ENCODE data around the gene PDE6G.

GRCh38 chr17:81680150-81680549, 23.8 kb upstream of the PDE6G start:
- TF ChIP-seq, protein P1, sequence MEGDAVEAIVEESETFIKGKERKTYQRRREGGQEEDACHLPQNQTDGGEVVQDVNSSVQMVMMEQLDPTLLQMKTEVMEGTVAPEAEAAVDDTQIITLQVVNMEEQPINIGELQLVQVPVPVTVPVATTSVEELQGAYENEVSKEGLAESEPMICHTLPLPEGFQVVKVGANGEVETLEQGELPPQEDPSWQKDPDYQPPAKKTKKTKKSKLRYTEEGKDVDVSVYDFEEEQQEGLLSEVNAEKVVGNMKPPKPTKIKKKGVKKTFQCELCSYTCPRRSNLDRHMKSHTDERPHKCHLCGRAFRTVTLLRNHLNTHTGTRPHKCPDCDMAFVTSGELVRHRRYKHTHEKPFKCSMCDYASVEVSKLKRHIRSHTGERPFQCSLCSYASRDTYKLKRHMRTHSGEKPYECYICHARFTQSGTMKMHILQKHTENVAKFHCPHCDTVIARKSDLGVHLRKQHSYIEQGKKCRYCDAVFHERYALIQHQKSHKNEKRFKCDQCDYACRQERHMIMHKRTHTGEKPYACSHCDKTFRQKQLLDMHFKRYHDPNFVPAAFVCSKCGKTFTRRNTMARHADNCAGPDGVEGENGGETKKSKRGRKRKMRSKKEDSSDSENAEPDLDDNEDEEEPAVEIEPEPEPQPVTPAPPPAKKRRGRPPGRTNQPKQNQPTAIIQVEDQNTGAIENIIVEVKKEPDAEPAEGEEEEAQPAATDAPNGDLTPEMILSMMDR (IDR thresholded peaks at IDR 0.05; ENCODE audit: insufficient read depth, low read length) = no peak
- TF ChIP-seq POLR2AphosphoS5 (IDR thresholded peaks at IDR 0.05; ENCODE audit: low read depth) (no peak), GABPA (IDR thresholded peaks at IDR 0.05; ENCODE audit: low read depth) (no peak)
- TF ChIP-seq, protein P2, sequence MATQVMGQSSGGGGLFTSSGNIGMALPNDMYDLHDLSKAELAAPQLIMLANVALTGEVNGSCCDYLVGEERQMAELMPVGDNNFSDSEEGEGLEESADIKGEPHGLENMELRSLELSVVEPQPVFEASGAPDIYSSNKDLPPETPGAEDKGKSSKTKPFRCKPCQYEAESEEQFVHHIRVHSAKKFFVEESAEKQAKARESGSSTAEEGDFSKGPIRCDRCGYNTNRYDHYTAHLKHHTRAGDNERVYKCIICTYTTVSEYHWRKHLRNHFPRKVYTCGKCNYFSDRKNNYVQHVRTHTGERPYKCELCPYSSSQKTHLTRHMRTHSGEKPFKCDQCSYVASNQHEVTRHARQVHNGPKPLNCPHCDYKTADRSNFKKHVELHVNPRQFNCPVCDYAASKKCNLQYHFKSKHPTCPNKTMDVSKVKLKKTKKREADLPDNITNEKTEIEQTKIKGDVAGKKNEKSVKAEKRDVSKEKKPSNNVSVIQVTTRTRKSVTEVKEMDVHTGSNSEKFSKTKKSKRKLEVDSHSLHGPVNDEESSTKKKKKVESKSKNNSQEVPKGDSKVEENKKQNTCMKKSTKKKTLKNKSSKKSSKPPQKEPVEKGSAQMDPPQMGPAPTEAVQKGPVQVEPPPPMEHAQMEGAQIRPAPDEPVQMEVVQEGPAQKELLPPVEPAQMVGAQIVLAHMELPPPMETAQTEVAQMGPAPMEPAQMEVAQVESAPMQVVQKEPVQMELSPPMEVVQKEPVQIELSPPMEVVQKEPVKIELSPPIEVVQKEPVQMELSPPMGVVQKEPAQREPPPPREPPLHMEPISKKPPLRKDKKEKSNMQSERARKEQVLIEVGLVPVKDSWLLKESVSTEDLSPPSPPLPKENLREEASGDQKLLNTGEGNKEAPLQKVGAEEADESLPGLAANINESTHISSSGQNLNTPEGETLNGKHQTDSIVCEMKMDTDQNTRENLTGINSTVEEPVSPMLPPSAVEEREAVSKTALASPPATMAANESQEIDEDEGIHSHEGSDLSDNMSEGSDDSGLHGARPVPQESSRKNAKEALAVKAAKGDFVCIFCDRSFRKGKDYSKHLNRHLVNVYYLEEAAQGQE (IDR thresholded peaks at IDR 0.05; ENCODE audit: insufficient replicate concordance, low read depth) = no peak

All from HL-60 (cell line).